Keratinocyte (primary cell): Measurements from ENCODE around the gene HYAL2. TPM values are rescaled to one million over a fixed set of nuclear protein-coding genes. Genes with fewer than 3 reads are reported as not detected.

Source experiments
- DNase-seq: peaks from one replicate; pipeline ENCODE4 v3.0.0-alpha.2; 2011; ENCODE audit warnings: low read depth, missing footprints, low spot score
- FAIRE-seq: peaks from 2 replicates; lab custom pipeline; 2011; peaks lifted over from hg19 to GRCh38; lab: Jason Lieb, UNC
- H2AFZ ChIP-seq: 2 replicates; pipeline ENCODE4 v1.6.0; 2012; ENCODE audit warnings: low read length, control low read depth, inconsistent platforms; ENCODE audit not compliant: control insufficient read depth
- H3K27ac ChIP-seq: 2 replicates; pipeline ENCODE4 v1.5.1; 2011; ENCODE audit warnings: low read length; ENCODE audit not compliant: control insufficient read depth, insufficient read depth
- H3K27me3 ChIP-seq: 3 replicates; pipeline ENCODE4 v1.6.0; 2011; ENCODE audit warnings: low read length; ENCODE audit not compliant: control insufficient read depth, insufficient read depth; ENCODE audit errors: extremely low read depth
- H3K36me3 ChIP-seq, 2 experiments: 2 replicates in 1 of 2; 3 replicates in 1 of 2; pipeline ENCODE4 v1.5.1; 2011; ENCODE audit warnings: low read length in 2 of 2, mild to moderate bottlenecking in 1 of 2; ENCODE audit not compliant: control insufficient read depth in 2 of 2, insufficient read depth in 2 of 2; ENCODE audit errors: extremely low read depth in 1 of 2
- H3K4me1 ChIP-seq: 3 replicates; pipeline ENCODE4 v1.5.1; 2011; ENCODE audit warnings: low read length; ENCODE audit not compliant: control insufficient read depth, insufficient read depth; ENCODE audit errors: extremely low read depth
- H3K4me2 ChIP-seq: 3 replicates; pipeline ENCODE4 v1.6.0; 2011; ENCODE audit warnings: low read depth, low read length; ENCODE audit not compliant: control insufficient read depth, insufficient read depth; ENCODE audit errors: extremely low read depth
- H3K4me3 ChIP-seq, 3 experiments: fragments of 200-600 bp in 1 of 3; sonication (generic) in 1 of 3; 2 replicates in 2 of 3; 3 replicates in 1 of 3; pipeline ENCODE4 v1.5.1; 2011 to 2016; ENCODE audit warnings: low read length in 3 of 3, mild to moderate bottlenecking in 3 of 3, control low read depth in 2 of 3, inconsistent platforms in 1 of 3, low read depth in 1 of 3, mixed read lengths in 1 of 3, mixed run types in 1 of 3, moderate library complexity in 1 of 3; ENCODE audit not compliant: control insufficient read depth in 2 of 3, insufficient read depth in 2 of 3; ENCODE audit errors: extremely low read depth in 1 of 3
- H3K79me2 ChIP-seq: 2 replicates; pipeline ENCODE4 v1.6.0; 2012; ENCODE audit warnings: low read length; ENCODE audit not compliant: control insufficient read depth, insufficient read depth
- H3K9ac ChIP-seq: 3 replicates; pipeline ENCODE4 v1.6.0; 2011; ENCODE audit warnings: low read length; ENCODE audit not compliant: control insufficient read depth, insufficient read depth; ENCODE audit errors: extremely low read depth
- H3K9me1 ChIP-seq: 3 replicates; pipeline ENCODE4 v1.6.0; 2011; ENCODE audit warnings: low read length; ENCODE audit not compliant: control insufficient read depth, insufficient read depth; ENCODE audit errors: extremely low read depth
- H3K9me3 ChIP-seq: 2 replicates; pipeline ENCODE4 v1.5.1; 2012; ENCODE audit warnings: low read depth, low read length; ENCODE audit not compliant: control insufficient read depth
- H4K20me1 ChIP-seq: 3 replicates; pipeline ENCODE4 v1.6.0; 2011; ENCODE audit warnings: low read length; ENCODE audit not compliant: control insufficient read depth, insufficient read depth; ENCODE audit errors: extremely low read depth
- CTCF ChIP-seq, 3 experiments: IDR thresholded peaks in 1 of 3; conservative IDR thresholded peaks in 1 of 3; optimal IDR thresholded peaks in 1 of 3; 2 replicates in 2 of 3; 3 replicates in 1 of 3; pipeline versions ENCODE3 to v1.5.1; 2011; ENCODE audit warnings: low read length in 3 of 3, mild to moderate bottlenecking in 3 of 3, moderate library complexity in 2 of 3, control low read depth in 1 of 3, inconsistent platforms in 1 of 3; ENCODE audit not compliant: insufficient read depth in 2 of 3; ENCODE audit errors: extremely low read depth in 1 of 3
- EZH2 ChIP-seq: IDR thresholded peaks from one replicate; pipeline ENCODE4 v1.6.1; 2012; ENCODE audit warnings: inconsistent platforms, mild to moderate bottlenecking, low read length, moderate library complexity
- dilution Hi-C: fragments of 300-500 bp; cut with MboI; formaldehyde crosslinking; loops from one replicate; pipeline ENCODE4 v1.7.0; 2020; ENCODE audit warnings: low sequenced_read_pairs; ENCODE audit not compliant: extremely low pct_ligation_motif_present
- polyA plus RNA-seq, 5 experiments: library from polyadenylated mRNA; depleted of rRNA in 3 of 5; stranded (reverse) in 3 of 5; stranded (forward) in 1 of 5; unstranded in 1 of 5; fragments of >200 nt; gene quantifications; 1 replicate in 1 of 5; 2 replicates in 3 of 5; 3 replicates in 1 of 5; pipeline versions ENCODE4 v1.2.1 to v1.2.3, GENCODE V29; 2011 to 2012; ENCODE audit warnings: missing spikeins in 2 of 5, low read depth in 1 of 5, low replicate concordance in 1 of 5

The HYAL2 gene
- polyA plus RNA-seq, 1 donor (not counting 4 experiments of a cell fraction or from before 2014, with no cell fraction given) = 42.8 TPM

GRCh38 chr3:50278123-50278879 is 44.2 kb downstream of the HYAL2 start:
- Histone ChIP-seq H3K36me3 (no peaks in the 10 kb centered on the region), H3K4me1 (peaks cover under 1% of the 10 kb centered on the region), H3K9me3 (no peaks in the 10 kb centered on the region), H3K27ac (no peak overlapping the region), H4K20me1 (no peaks in the 10 kb centered on the region), H3K9me1 (no peaks in the 10 kb centered on the region), H2AFZ (no peak overlapping the region), H3K79me2 (no peaks in the 10 kb centered on the region), H3K9ac (no peak overlapping the region), H3K4me3 (no peak overlapping the region), H3K4me2 (no peak overlapping the region), H3K27me3 (peaks cover 36% of the 10 kb centered on the region)
- TF ChIP-seq CTCF (optimal IDR thresholded peaks at IDR 0.05 in 1 of 3, IDR thresholded peaks at IDR 0.05 in 1 of 3, conservative IDR thresholded peaks at IDR 0.05 in 1 of 3; ENCODE audit: extremely low read depth in 1 of 3, insufficient read depth in 2 of 3, low read length in 3 of 3) (no peak), EZH2 (no peak)
- no peak for FAIRE-seq
- dilution Hi-C loops = no loop called here
- no peak for DNase-seq

- no peak overlapping the region for H2AFZ ChIP-seq
- no peaks in the 10 kb centered on the region for H4K20me1 ChIP-seq
- dilution Hi-C loops = no loop called here
- H3K79me2 ChIP-seq = no peaks in the 10 kb centered on the region
- no peak overlapping the region for H3K9ac ChIP-seq
- DNase-seq (no peak), FAIRE-seq (no peak)
- H3K4me1 ChIP-seq = peaks cover 3% of the 10 kb centered on the region
- H3K27ac ChIP-seq = no peak overlapping the region
- H3K9me3 ChIP-seq = no peaks in the 10 kb centered on the region
- H3K9me1 ChIP-seq = no peaks in the 10 kb centered on the region
- H3K4me2 ChIP-seq = no peak overlapping the region
- H3K27me3 ChIP-seq = peaks cover 40% of the 10 kb centered on the region
- no peak for TF ChIP-seq EZH2
- H3K4me3 ChIP-seq = no peak overlapping the region
- no peaks in the 10 kb centered on the region for H3K36me3 ChIP-seq
Observed at GRCh38 chr3:50276762-50277101, 45.8 kb downstream of the HYAL2 start.
